ENCODE results near the gene KCNIP2. TPM values are rescaled to one million over a fixed set of nuclear protein-coding genes. Genes with fewer than 3 reads are reported as not detected.

Gene KCNIP2
- total RNA-seq = 18.9 TPM

GRCh38 chr10:101843032-101844021 is at the start of gene KCNIP2:
TSS of gene KCNIP2 (minus strand) at chr10:101843800. CDS start at chr10:101843568, 232 bp downstream.
- intact Hi-C loops (cut with DNase I) = loop anchor here (10.0 kb wide), 1 partner anchor 171 kb away; no protein-coding TSS in a partner anchor
- DNase-seq (ENCODE audit: low spot score) (no peak), ATAC-seq (no peak)

DNA sequence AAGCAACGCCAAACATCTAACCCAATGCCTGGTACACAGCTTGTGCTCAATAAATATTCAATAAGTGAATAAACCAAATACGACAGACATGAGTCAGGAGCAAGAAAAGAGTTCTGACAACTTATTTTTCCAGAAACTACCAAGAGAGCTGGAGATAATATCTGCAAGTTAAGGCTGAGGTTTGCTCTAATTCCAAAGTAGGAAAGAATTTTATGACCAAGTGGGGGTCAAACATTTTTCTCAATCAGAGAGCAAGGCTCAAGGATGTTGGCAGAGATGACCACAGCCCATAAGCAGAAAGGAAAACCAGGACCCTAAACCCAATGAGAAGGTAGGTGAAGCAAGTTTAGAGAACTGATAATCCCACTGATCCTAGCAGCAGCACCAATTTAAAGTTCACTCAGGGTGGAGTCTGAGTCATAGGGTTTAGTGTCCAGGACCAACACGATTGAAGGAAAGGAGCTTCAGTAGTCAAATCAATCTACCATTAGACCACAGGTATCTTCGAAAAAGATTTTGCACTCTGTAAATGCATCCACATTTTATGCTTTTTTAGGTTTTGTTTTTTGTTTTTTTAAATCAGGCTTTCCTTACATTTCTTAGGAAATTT is 49.3 kb upstream of the KCNIP2 start:
- intact Hi-C loops (cut with DNase I) = no loop called here
- DNase-seq (ENCODE audit: low spot score) (no peak), ATAC-seq (no peak)

GRCh38 chr10:101889256-101890210 is 45.9 kb upstream of the KCNIP2 start:
- ATAC-seq = peak; percentile 41

DNA sequence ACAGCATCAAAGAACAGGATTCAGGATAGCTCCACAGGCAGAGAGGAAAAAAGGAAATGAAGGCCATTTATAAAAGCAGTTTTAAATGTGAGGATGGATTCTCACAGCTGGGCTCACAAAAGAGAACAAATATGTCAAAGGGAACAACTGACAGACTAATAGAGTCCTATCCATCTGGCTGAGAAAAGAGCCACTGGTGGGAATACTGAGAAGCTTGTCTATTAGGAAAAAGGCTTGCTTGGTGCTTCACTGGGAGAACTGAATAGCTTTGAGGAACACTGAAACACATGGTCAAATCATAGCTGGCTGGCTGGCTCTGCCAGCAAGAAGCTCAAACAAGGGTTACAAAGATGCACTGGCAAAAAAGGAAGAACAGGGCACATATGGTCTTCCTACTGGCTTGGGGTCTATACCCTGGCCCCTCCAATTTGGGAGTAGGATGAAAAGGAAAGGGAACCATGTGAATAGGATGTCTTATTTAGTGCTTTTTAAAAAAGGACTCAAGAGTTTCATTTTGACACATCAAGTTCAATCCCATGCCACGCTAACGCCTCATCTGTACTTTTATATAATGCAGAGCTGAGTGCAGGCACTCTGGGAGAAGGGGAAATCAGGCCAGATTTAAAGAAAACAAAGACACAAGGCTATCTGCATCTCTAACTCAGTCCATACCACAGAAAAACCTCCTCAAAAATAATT is 44.8 kb upstream of the KCNIP2 start:
- ATAC-seq (no peak), DNase-seq (ENCODE audit: low spot score) (no peak)
- intact Hi-C loops (cut with DNase I) = no loop called here

More at GRCh38 chr10:101889256-101890210, 45.9 kb upstream of the KCNIP2 start:
- DNase-seq (ENCODE audit: low spot score) = peak; percentile 83
- intact Hi-C loops (cut with DNase I) = no loop called here

- no peak for ATAC-seq
- intact Hi-C loops (cut with DNase I) = no loop called here
- DNase-seq (ENCODE audit: low spot score) = no peak
Observed at GRCh38 chr10:101887775-101888174, 44.2 kb upstream of the KCNIP2 start.

- intact Hi-C loops (cut with DNase I) = no loop called here
- ATAC-seq = no peak
- DNase-seq (ENCODE audit: low spot score) = no peak
Observed at GRCh38 chr10:101886521-101887312, 43.1 kb upstream of the KCNIP2 start.

GRCh38 chr10:101881036-101881774 is 37.6 kb upstream of the KCNIP2 start:
- intact Hi-C loops (cut with DNase I) = no loop called here
- ATAC-seq (no peak), DNase-seq (ENCODE audit: low spot score) (no peak)

GRCh38 chr10:101880232-101880573 is 36.6 kb upstream of the KCNIP2 start:
- intact Hi-C loops (cut with DNase I) = no loop called here
- ATAC-seq = no peak
- no peak for DNase-seq (ENCODE audit: low spot score)

GRCh38 chr10:101879456-101880231 is 36.0 kb upstream of the KCNIP2 start:
- no peak for DNase-seq (ENCODE audit: low spot score)
- intact Hi-C loops (cut with DNase I) = no loop called here
- ATAC-seq = peak; percentile 57

DNA sequence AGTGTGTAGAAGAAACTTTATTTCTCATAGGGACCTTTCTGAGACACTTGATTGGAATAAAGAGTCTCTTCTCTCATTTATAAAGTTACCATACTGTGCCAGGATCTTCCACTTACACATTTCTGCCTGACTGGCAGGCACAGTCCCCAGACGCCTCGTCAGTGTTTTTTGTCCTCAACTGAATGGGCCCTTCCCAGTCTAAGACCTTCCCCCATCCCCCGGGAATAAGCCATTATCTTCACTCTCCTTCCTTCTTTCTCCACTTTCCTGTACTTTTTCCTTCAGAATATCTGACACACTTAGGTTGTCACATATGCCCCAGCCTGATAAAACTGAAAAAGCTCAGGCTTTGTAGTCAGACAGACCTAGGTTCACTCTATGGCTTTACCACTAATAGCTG is 35.3 kb upstream of the KCNIP2 start:
- DNase-seq (ENCODE audit: low spot score) (no peak), ATAC-seq (no peak)
- intact Hi-C loops (cut with DNase I) = no loop called here

GRCh38 chr10:101875068-101875688 is 31.6 kb upstream of the KCNIP2 start:
- intact Hi-C loops (cut with DNase I) = no loop called here
- ATAC-seq = no peak
- no peak for DNase-seq (ENCODE audit: low spot score)

- DNase-seq (ENCODE audit: low spot score) (no peak), ATAC-seq (no peak)
- intact Hi-C loops (cut with DNase I) = no loop called here
Observed at GRCh38 chr10:101874252-101874651, 30.7 kb upstream of the KCNIP2 start.

- intact Hi-C loops (cut with DNase I) = no loop called here
- DNase-seq (ENCODE audit: low spot score) (no peak), ATAC-seq (no peak)
Observed at GRCh38 chr10:101867931-101868330, 24.3 kb upstream of the KCNIP2 start.

- DNase-seq (ENCODE audit: low spot score) (no peak), ATAC-seq (no peak)
- intact Hi-C loops (cut with DNase I) = no loop called here
Observed at GRCh38 chr10:101859530-101859929, 15.9 kb upstream of the KCNIP2 start.

DNA sequence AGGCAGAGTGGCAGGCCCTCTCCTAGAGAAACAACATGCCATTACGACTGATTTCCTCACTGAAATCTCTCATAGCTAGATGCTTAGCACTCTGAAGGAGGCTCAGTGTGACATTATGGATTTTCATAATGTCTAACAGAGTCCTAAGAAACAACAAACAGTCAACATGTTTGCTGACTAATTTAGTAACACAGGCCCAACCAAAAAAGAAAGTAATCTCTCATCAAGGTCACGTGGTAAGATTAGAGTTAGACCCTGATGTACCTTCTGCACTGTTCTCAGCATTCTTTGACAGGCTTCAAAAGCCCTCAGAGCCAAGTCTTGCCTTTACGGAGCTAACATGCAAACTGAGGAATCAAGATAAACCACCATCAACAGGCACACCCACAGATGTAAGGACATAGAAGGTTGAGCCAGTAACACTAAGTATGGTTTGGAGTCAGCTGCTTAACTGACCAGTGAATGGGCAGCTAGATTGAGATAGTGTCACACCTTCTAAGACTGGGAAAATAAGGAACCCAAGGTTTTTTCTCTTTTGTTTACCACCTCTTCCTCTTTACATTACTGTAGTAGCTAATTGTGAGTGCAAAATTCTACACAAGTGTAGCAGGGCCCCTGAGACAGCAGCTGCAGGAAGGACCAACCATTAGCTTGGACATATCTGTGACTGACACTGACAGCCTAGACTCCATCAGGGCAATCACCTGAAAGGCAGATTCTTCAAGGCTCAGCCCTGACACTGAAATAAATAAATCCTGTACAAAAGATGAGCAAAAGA is 15.3 kb upstream of the KCNIP2 start:
- DNase-seq (ENCODE audit: low spot score) (no peak), ATAC-seq (no peak)
- intact Hi-C loops (cut with DNase I) = no loop called here

Data from sciatic nerve (tissue), 2 donors.